ENCODE data around the gene ARIH1. TPM values are rescaled to one million over a fixed set of nuclear protein-coding genes. Genes with fewer than 3 reads are reported as not detected.

Gene ARIH1
- total RNA-seq, 1 experiment from 2014 or later = 187 TPM

- peaks cover 8% of the 10 kb centered on the region for H3K4me1 ChIP-seq (ENCODE audit: insufficient read depth, low read length, poor library complexity, severe bottlenecking)
- intact Hi-C loops (cut with micrococcal nuclease; ENCODE audit: unreplicated experiment) = loop anchor here (10.0 kb wide), 1 partner anchor 238 kb away; the partner anchor contains the start of gene PKM
- peak overlapping the region; percentile 99 for H3K27ac ChIP-seq (ENCODE audit: low read depth, low read length, poor library complexity, severe bottlenecking)
- no peaks in the 10 kb centered on the region for H3K27me3 ChIP-seq (replicated peaks; ENCODE audit: insufficient read depth, low read depth, low read length, poor library complexity)
- no peaks in the 10 kb centered on the region for H3K9me3 ChIP-seq (ENCODE audit: low read depth, low read length, poor library complexity, severe bottlenecking)
- peaks cover 18% of the 10 kb centered on the region for H3K36me3 ChIP-seq (ENCODE audit: insufficient read depth, low read length, poor library complexity, severe bottlenecking)
- ChIA-PET CTCF (no interaction called here), POLR2A (ENCODE audit: low non-redundant PET) (no interaction called here)
- BruUV-seq (replicated peaks) = no TSS peak
- peak overlapping the region; percentile 96 for H3K4me3 ChIP-seq (ENCODE audit: low read depth, low read length, poor library complexity, severe bottlenecking)
- peak; percentile 34 for DNase-seq (ENCODE audit: low spot score)
- TF ChIP-seq CTCF (conservative IDR thresholded peaks at IDR 0.05; ENCODE audit: low read depth, low read length) = peak; percentile 21; the same call in 1 of the 2 replicates
- TF ChIP-seq EZH2 (IDR thresholded peaks at IDR 0.05; ENCODE audit: borderline replicate concordance, low read depth, low read length, poor library complexity, severe bottlenecking) = no peak
These were observed 1.0 kb upstream of the ARIH1 start for GRCh38 chr15:72472992-72473610.

- peaks cover 8% of the 10 kb centered on the region for H3K4me1 ChIP-seq (ENCODE audit: insufficient read depth, low read length, poor library complexity, severe bottlenecking)
- no peaks in the 10 kb centered on the region for H3K27me3 ChIP-seq (replicated peaks; ENCODE audit: insufficient read depth, low read depth, low read length, poor library complexity)
- BruUV-seq (replicated peaks) = no TSS peak
- TF ChIP-seq EZH2 (IDR thresholded peaks at IDR 0.05; ENCODE audit: borderline replicate concordance, low read depth, low read length, poor library complexity, severe bottlenecking) = no peak
- no peak for TF ChIP-seq CTCF (conservative IDR thresholded peaks at IDR 0.05; ENCODE audit: low read depth, low read length)
- DNase-seq (ENCODE audit: low spot score) = peak; percentile 37
- no peaks in the 10 kb centered on the region for H3K9me3 ChIP-seq (ENCODE audit: low read depth, low read length, poor library complexity, severe bottlenecking)
- H3K36me3 ChIP-seq (ENCODE audit: insufficient read depth, low read length, poor library complexity, severe bottlenecking) = peaks cover 28% of the 10 kb centered on the region
- POLR2A ChIA-PET (ENCODE audit: low non-redundant PET) = no interaction called here
- H3K4me3 ChIP-seq (ENCODE audit: low read depth, low read length, poor library complexity, severe bottlenecking) = peak overlapping the region; percentile 96
- H3K27ac ChIP-seq (ENCODE audit: low read depth, low read length, poor library complexity, severe bottlenecking) = peak overlapping the region; percentile 99
- CTCF ChIA-PET = no interaction called here
- intact Hi-C loops (cut with micrococcal nuclease; ENCODE audit: unreplicated experiment) = loop anchor here (10.0 kb wide), 1 partner anchor 240 kb away; the partner anchor contains the start of gene PKM
These were observed 359 bp downstream of the ARIH1 start for GRCh38 chr15:72474466-72474911.

- CTCF ChIA-PET = no interaction called here
These were observed 940 bp downstream of the ARIH1 start for GRCh38 chr15:72474912-72475628.

More at GRCh38 chr15:72474912-72475628, 940 bp downstream of the ARIH1 start:
- peak; percentile 86 for DNase-seq (ENCODE audit: low spot score)
- Histone ChIP-seq H3K36me3 (ENCODE audit: insufficient read depth, low read length, poor library complexity, severe bottlenecking) (peaks cover 28% of the 10 kb centered on the region), H3K27me3 (replicated peaks; ENCODE audit: insufficient read depth, low read depth, low read length, poor library complexity) (no peaks in the 10 kb centered on the region), H3K27ac (ENCODE audit: low read depth, low read length, poor library complexity, severe bottlenecking) (peak overlapping the region; percentile 99), H3K4me1 (ENCODE audit: insufficient read depth, low read length, poor library complexity, severe bottlenecking) (peaks cover 8% of the 10 kb centered on the region), H3K9me3 (ENCODE audit: low read depth, low read length, poor library complexity, severe bottlenecking) (no peaks in the 10 kb centered on the region), H3K4me3 (ENCODE audit: low read depth, low read length, poor library complexity, severe bottlenecking) (peak overlapping the region; percentile 96)
- TF ChIP-seq CTCF (conservative IDR thresholded peaks at IDR 0.05; ENCODE audit: low read depth, low read length) = no peak
- TF ChIP-seq EZH2 (IDR thresholded peaks at IDR 0.05; ENCODE audit: borderline replicate concordance, low read depth, low read length, poor library complexity, severe bottlenecking) = no peak
- intact Hi-C loops (cut with micrococcal nuclease; ENCODE audit: unreplicated experiment) = loop anchor here (10.0 kb wide), 1 partner anchor 240 kb away; the partner anchor contains the start of gene PKM
- POLR2A ChIA-PET (ENCODE audit: low non-redundant PET) = no interaction called here
- no TSS peak for BruUV-seq (replicated peaks)

Data from A673 (cell line).